ENCODE measurements around the gene EFHC1. TPM values are rescaled to one million over a fixed set of nuclear protein-coding genes. Genes with fewer than 3 reads are reported as not detected.

The EFHC1 gene
- total RNA-seq, 2 experiments from 2014 or later = 3.4 to 4.8 TPM

- POLR2A ChIA-PET = no interaction called here
- DNase-seq = no peak
- Mint-ChIP-seq H3K36me3 (ENCODE audit: low read depth) (peaks cover 9% of the 10 kb centered on the region), H3K9me3 (no peaks in the 10 kb centered on the region), H3K27ac (no peak overlapping the region), H3K27me3 (no peaks in the 10 kb centered on the region), H3K4me1 (ENCODE audit: low read depth) (no peaks in the 10 kb centered on the region), H3K4me3 (no peak overlapping the region)
- CTCF ChIA-PET = interaction anchor here (1.1 kb wide), 1 partner anchor 9 kb away, joined by 3 read pairs; no protein-coding TSS in a partner anchor
- H3K27ac ChIP-seq (ENCODE audit: low read depth in 1 of 2, low read length in 2 of 2) = no peak overlapping the region
- no peak overlapping the region for H3K4me3 ChIP-seq (ENCODE audit: low read length)
- no peak for TF ChIP-seq CTCF (IDR thresholded peaks at IDR 0.05)
- ATAC-seq (ENCODE audit: poor library complexity) = no peak
- no peaks in the 10 kb centered on the region for H3K9me3 ChIP-seq (ENCODE audit: control insufficient read depth in 1 of 2, insufficient read depth in 1 of 2, low read length in 2 of 2)
- no peaks in the 10 kb centered on the region for H3K4me1 ChIP-seq (ENCODE audit: insufficient read depth, low read length)
- H3K27me3 ChIP-seq (ENCODE audit: control insufficient read depth in 1 of 2, insufficient read depth in 2 of 2, low read length in 2 of 2) = no peaks in the 10 kb centered on the region
- H3K36me3 ChIP-seq (ENCODE audit: insufficient read depth, low read length) = peaks cover 3% of the 10 kb centered on the region
- intact Hi-C loops (cut with DNase I, micrococcal nuclease) = no loop called here
Observed at GRCh38 chr6:52498538-52499017, 78.4 kb downstream of the EFHC1 start.

GRCh38 chr6:52499026-52499425, 78.9 kb downstream of the EFHC1 start:
- intact Hi-C loops (cut with DNase I, micrococcal nuclease) = no loop called here
- Mint-ChIP-seq H3K9me3 (no peaks in the 10 kb centered on the region), H3K4me1 (ENCODE audit: low read depth) (no peaks in the 10 kb centered on the region), H3K27me3 (no peaks in the 10 kb centered on the region), H3K4me3 (no peak overlapping the region), H3K27ac (no peak overlapping the region), H3K36me3 (ENCODE audit: low read depth) (peaks cover 13% of the 10 kb centered on the region)
- Histone ChIP-seq H3K9me3 (ENCODE audit: control insufficient read depth in 1 of 2, insufficient read depth in 1 of 2, low read length in 2 of 2) (no peaks in the 10 kb centered on the region), H3K4me1 (ENCODE audit: insufficient read depth, low read length) (no peaks in the 10 kb centered on the region), H3K27me3 (ENCODE audit: control insufficient read depth in 1 of 2, insufficient read depth in 2 of 2, low read length in 2 of 2) (no peaks in the 10 kb centered on the region), H3K36me3 (ENCODE audit: insufficient read depth, low read length) (peaks cover 3% of the 10 kb centered on the region), H3K4me3 (ENCODE audit: low read length) (no peak overlapping the region), H3K27ac (ENCODE audit: low read depth in 1 of 2, low read length in 2 of 2) (no peak overlapping the region)
- ChIA-PET POLR2A (no interaction called here), CTCF (interaction anchor here (1.1 kb wide), 1 partner anchor 9 kb away, joined by 3 read pairs; no protein-coding TSS in a partner anchor)
- TF ChIP-seq CTCF (IDR thresholded peaks at IDR 0.05) = no peak
- no peak for DNase-seq
- no peak for ATAC-seq (ENCODE audit: poor library complexity)

- Mint-ChIP-seq H3K9me3 (no peaks in the 10 kb centered on the region), H3K4me3 (no peak overlapping the region), H3K36me3 (ENCODE audit: low read depth) (peaks cover 20% of the 10 kb centered on the region), H3K27ac (no peak overlapping the region), H3K4me1 (ENCODE audit: low read depth) (no peaks in the 10 kb centered on the region), H3K27me3 (no peaks in the 10 kb centered on the region)
- Histone ChIP-seq H3K36me3 (ENCODE audit: insufficient read depth, low read length) (peaks cover 3% of the 10 kb centered on the region), H3K27me3 (ENCODE audit: control insufficient read depth in 1 of 2, insufficient read depth in 2 of 2, low read length in 2 of 2) (no peaks in the 10 kb centered on the region), H3K4me1 (ENCODE audit: insufficient read depth, low read length) (no peaks in the 10 kb centered on the region), H3K4me3 (ENCODE audit: low read length) (no peak overlapping the region), H3K27ac (ENCODE audit: low read depth in 1 of 2, low read length in 2 of 2) (no peak overlapping the region), H3K9me3 (ENCODE audit: control insufficient read depth in 1 of 2, insufficient read depth in 1 of 2, low read length in 2 of 2) (peaks cover 0 to 4% of the 10 kb centered on the region in 2 experiments)
- no peak for DNase-seq
- ChIA-PET CTCF (no interaction called here), POLR2A (no interaction called here)
- ATAC-seq (ENCODE audit: poor library complexity) = no peak
- intact Hi-C loops (cut with DNase I, micrococcal nuclease) = no loop called here
- TF ChIP-seq CTCF (IDR thresholded peaks at IDR 0.05) = no peak
Observed at GRCh38 chr6:52499681-52500236, 79.6 kb downstream of the EFHC1 start.
